Fibroblast of lung (primary cell): Measurements from ENCODE around the gene MGP. TPM values are rescaled to one million over a fixed set of nuclear protein-coding genes. Genes with fewer than 3 reads are reported as not detected.

Experiments used
- DNase-seq, 2 donors: peaks; one replicate each; pipeline versions ENCODE4 v3.0.0 to v3.0.0-alpha.2; 2010; ENCODE audit warnings: low read depth in 2 of 2
- H2AFZ ChIP-seq: 2 replicates; pipeline ENCODE4 v1.5.1; 2012; ENCODE audit warnings: low read length, control low read depth, inconsistent platforms
- H3K27ac ChIP-seq: 2 replicates; pipeline ENCODE4 v1.5.1; 2011; ENCODE audit warnings: low read length, control low read depth; ENCODE audit not compliant: insufficient read depth
- H3K27me3 ChIP-seq: 2 replicates; pipeline ENCODE4 v1.5.1; 2011; ENCODE audit warnings: mild to moderate bottlenecking, low read length; ENCODE audit not compliant: control insufficient read depth, insufficient read depth
- H3K36me3 ChIP-seq: 2 replicates; pipeline ENCODE4 v1.5.1; 2011; ENCODE audit warnings: low read length; ENCODE audit not compliant: control insufficient read depth, insufficient read depth
- H3K4me1 ChIP-seq: 2 replicates; pipeline ENCODE4 v1.5.1; 2011; ENCODE audit warnings: low read length; ENCODE audit not compliant: control insufficient read depth, insufficient read depth; ENCODE audit errors: extremely low read depth
- H3K4me2 ChIP-seq: 2 replicates; pipeline ENCODE4 v1.5.1; 2011; ENCODE audit warnings: low read length, control low read depth; ENCODE audit not compliant: insufficient read depth; ENCODE audit errors: extremely low read depth
- H3K4me3 ChIP-seq, 4 experiments: fragments of 200-600 bp in 1 of 4; sonication (generic) in 1 of 4; replicated peaks in 1 of 4; 2 replicates each; pipeline ENCODE4 v1.5.1; 2011 to 2016; ENCODE audit warnings: low read length in 4 of 4, low read depth in 3 of 4, mild to moderate bottlenecking in 3 of 4, control low read depth in 2 of 4, inconsistent platforms in 1 of 4, mixed read lengths in 1 of 4; ENCODE audit not compliant: insufficient read depth in 1 of 4; ENCODE audit errors: control extremely low read depth in 1 of 4
- H3K79me2 ChIP-seq: 2 replicates; pipeline ENCODE4 v1.5.1; 2012; ENCODE audit warnings: mild to moderate bottlenecking, low read length, inconsistent platforms; ENCODE audit not compliant: control insufficient read depth, insufficient read depth
- H3K9ac ChIP-seq: 2 replicates; pipeline ENCODE4 v1.5.1; 2011; ENCODE audit warnings: mild to moderate bottlenecking, low read length, control low read depth; ENCODE audit not compliant: insufficient read depth
- H3K9me3 ChIP-seq: 2 replicates; pipeline ENCODE4 v1.5.1; 2012; ENCODE audit warnings: low read depth, low read length; ENCODE audit not compliant: control insufficient read depth, insufficient read depth
- H4K20me1 ChIP-seq: 2 replicates; pipeline ENCODE4 v1.5.1; 2011; ENCODE audit warnings: low read length; ENCODE audit not compliant: control insufficient read depth, insufficient read depth; ENCODE audit errors: extremely low read depth
- CTCF ChIP-seq, 2 donors: IDR thresholded peaks in 1 of 2; conservative IDR thresholded peaks in 1 of 2; 1 replicate in 1 of 2; 2 replicates in 1 of 2; pipeline ENCODE4 v1.5.1; 2011 to 2012; ENCODE audit warnings: low read length in 2 of 2, control low read depth in 1 of 2, inconsistent platforms in 1 of 2, low read depth in 1 of 2, mild to moderate bottlenecking in 1 of 2
- EZH2 ChIP-seq: IDR thresholded peaks from 2 replicates; pipeline ENCODE4 v1.5.1; 2012; ENCODE audit warnings: low read length, control low read depth, mild to moderate bottlenecking; ENCODE audit errors: missing control alignments
- polyA minus RNA-seq: library from RNA; depleted of rRNA, polyadenylated mRNA; stranded (reverse); fragments of >200 nt; gene quantifications from 2 replicates; pipeline ENCODE4 v1.2.3, GENCODE V29; 2011; ENCODE audit warnings: low replicate concordance
- polyA plus RNA-seq, 2 donors: library from polyadenylated mRNA; depleted of rRNA in 1 of 2; stranded (reverse) in 1 of 2; unstranded in 1 of 2; fragments of >200 nt; gene quantifications; 2 replicates each; pipeline ENCODE4 v1.2.1, GENCODE V29; 2011 to 2012; ENCODE audit warnings: missing spikeins in 1 of 2
- total RNA-seq: library from RNA; depleted of rRNA; stranded (reverse); fragments of >200 nt; gene quantifications from 2 replicates; pipeline ENCODE4 v1.2.1, GENCODE V29; 2014

The MGP gene
- total RNA-seq (2.0 and 38.0 TPM in 2 replicates), polyA plus RNA-seq (9.5 and 15.9 TPM in 2 replicates), polyA minus RNA-seq (0.41 and 2.9 TPM in 2 replicates)
- 10.6 and 21.1 TPM in 2 replicates for polyA plus RNA-seq (2012)

- H3K27ac ChIP-seq: no peak within 1 kb of the TSS
Observed at GRCh38 chr12:14885718-14886221, at the start of gene MGP. TSS of gene MGP (minus strand) at chr12:14885854. CDS start at chr12:14885791, 63 bp downstream.

GRCh38 chr12:14935031-14935430, 49.4 kb upstream of the MGP start:
- Histone ChIP-seq H3K4me2 (no peak overlapping the region), H3K27ac (no peak overlapping the region), H3K4me3 (no peak overlapping the region), H3K4me1 (no peaks in the 10 kb centered on the region), H3K9me3 (no peaks in the 10 kb centered on the region), H3K9ac (no peak overlapping the region), H3K79me2 (no peaks in the 10 kb centered on the region), H4K20me1 (no peaks in the 10 kb centered on the region), H2AFZ (no peak overlapping the region), H3K36me3 (no peaks in the 10 kb centered on the region), H3K27me3 (no peaks in the 10 kb centered on the region)
- no peak for TF ChIP-seq CTCF (conservative IDR thresholded peaks at IDR 0.05 in 1 of 2, IDR thresholded peaks at IDR 0.05 in 1 of 2; ENCODE audit: low read depth in 1 of 2, low read length in 2 of 2)
- no peak for TF ChIP-seq EZH2
- no peak for DNase-seq

More at GRCh38 chr12:14885718-14886221, at the start of gene MGP:
- H3K4me1 ChIP-seq: peaks cover 6% of the 10 kb centered on the region
- H3K36me3 ChIP-seq: no peaks in the 10 kb centered on the region
- peaks cover 2% of the 10 kb centered on the region for H3K27me3 ChIP-seq
- TF ChIP-seq EZH2: no peak
- TF ChIP-seq CTCF (conservative IDR thresholded peaks at IDR 0.05 in 1 of 2, IDR thresholded peaks at IDR 0.05 in 1 of 2; ENCODE audit: low read depth in 1 of 2, low read length in 2 of 2): no peak
- no peaks in the 10 kb centered on the region for H4K20me1 ChIP-seq
- peak within 1 kb of the TSS; percentile 3 to 48 (median 35) for H3K4me3 ChIP-seq
- H2AFZ ChIP-seq: peak within 1 kb of the TSS; percentile 18
- H3K9ac ChIP-seq: no peak within 1 kb of the TSS
- peak within 1 kb of the TSS; percentile 69 for H3K4me2 ChIP-seq
- no peaks in the 10 kb centered on the region for H3K9me3 ChIP-seq
- DNase-seq: peak; percentile 77 to 89
- H3K79me2 ChIP-seq: no peaks in the 10 kb centered on the region

DNA sequence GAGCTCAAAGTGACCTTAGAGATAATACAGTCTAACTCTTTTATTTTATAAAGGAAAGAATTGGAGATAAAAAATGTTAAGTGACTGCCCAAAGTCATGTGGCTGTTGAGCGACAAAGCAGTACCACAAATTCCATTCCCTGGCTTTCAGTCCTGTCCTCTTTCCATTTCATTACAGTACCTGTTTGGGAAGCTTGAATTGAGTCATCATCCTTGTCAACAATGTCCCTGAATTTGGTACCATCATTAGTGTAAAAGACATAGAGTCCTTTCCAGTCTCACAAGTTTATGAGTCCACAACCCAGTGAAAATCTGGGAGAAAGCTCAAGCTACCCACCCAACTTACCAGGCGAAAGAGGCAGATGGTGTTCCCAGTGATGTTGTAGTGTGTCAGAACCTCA, 48.9 kb upstream of the MGP start:
- H3K36me3 ChIP-seq: no peaks in the 10 kb centered on the region
- H3K9me3 ChIP-seq: no peaks in the 10 kb centered on the region
- H3K4me1 ChIP-seq: no peaks in the 10 kb centered on the region
- DNase-seq: no peak
- H3K79me2 ChIP-seq: no peaks in the 10 kb centered on the region
- no peak for TF ChIP-seq CTCF (conservative IDR thresholded peaks at IDR 0.05 in 1 of 2, IDR thresholded peaks at IDR 0.05 in 1 of 2; ENCODE audit: low read depth in 1 of 2, low read length in 2 of 2)
- no peak for TF ChIP-seq EZH2
- H3K4me3 ChIP-seq: no peak overlapping the region
- H2AFZ ChIP-seq: no peak overlapping the region
- H4K20me1 ChIP-seq: no peaks in the 10 kb centered on the region
- H3K27me3 ChIP-seq: no peaks in the 10 kb centered on the region
- no peak overlapping the region for H3K4me2 ChIP-seq
- H3K9ac ChIP-seq: no peak overlapping the region
- no peak overlapping the region for H3K27ac ChIP-seq
